ENCODE data around the gene SLC44A4.
"Not testable (repeated sequence)": the region's sequence is repeated elsewhere in the genome, so short reads cannot be mapped to it uniquely, and the experiment has no call there.

The SLC44A4 gene

DNA sequence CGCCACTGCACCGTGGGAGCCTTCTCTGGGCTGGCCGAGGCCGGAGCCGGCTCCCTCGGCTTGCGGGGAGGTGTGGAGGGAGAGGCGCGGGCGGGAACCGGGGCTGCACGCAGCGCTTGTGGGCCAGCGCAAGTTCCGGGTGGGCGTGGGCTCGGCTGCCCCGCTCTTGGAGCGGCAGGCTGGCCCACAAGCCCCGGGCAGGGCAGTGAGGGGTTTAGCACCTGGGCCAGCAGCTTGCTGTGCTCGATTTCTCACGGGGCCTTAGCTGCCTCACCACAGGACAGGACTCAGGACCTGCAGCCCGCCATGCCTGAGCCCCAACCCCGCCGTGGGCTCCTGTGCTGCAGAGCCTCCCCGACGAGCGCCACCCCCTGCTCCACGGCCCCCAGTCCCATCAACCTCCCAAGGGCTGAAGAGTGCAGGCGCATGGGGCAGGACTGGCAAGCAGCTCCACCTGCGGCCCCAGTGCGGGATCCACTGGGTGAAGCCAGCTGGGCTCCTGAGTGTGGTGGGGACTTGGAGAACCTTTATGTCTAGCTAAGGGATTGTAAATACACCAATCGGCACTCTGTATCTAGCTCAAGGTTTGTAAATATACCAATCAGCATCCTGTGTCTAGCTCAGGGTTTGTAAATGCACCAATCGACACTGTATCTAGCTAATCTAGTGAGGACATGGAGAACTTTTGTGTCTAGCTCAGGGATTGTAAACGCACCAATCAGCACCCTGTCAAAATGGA lies 26.6 kb downstream of the SLC44A4 start:
- DNase-seq, result not testable (repeated sequence)

DNA sequence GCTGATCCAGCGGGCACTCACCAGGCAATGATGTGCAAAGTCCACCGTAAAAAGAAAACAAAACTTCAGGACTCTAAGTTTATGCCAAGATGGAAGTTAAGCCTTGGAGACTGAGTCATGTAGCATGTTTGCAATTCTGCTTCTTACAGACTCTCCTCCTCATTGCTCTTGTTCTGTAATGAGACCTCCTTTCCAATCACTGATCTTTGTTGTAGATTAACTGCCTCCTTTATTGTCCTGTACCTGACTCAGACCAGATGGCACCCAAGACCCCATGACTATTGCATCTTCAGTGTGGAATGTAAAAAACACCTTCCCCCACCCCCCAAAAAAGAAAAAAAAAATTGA lies 27.3 kb downstream of the SLC44A4 start:
- no peak for DNase-seq

- DNase-seq, result no peak
Observed at GRCh38 chr6:31850765-31851484, 27.9 kb downstream of the SLC44A4 start.

GRCh38 chr6:31847276-31847978 lies 31.4 kb downstream of the SLC44A4 start:
- DNase-seq, result no peak

- DNase-seq, result no peak
Observed at GRCh38 chr6:31844507-31844906, 34.3 kb downstream of the SLC44A4 start.

DNA sequence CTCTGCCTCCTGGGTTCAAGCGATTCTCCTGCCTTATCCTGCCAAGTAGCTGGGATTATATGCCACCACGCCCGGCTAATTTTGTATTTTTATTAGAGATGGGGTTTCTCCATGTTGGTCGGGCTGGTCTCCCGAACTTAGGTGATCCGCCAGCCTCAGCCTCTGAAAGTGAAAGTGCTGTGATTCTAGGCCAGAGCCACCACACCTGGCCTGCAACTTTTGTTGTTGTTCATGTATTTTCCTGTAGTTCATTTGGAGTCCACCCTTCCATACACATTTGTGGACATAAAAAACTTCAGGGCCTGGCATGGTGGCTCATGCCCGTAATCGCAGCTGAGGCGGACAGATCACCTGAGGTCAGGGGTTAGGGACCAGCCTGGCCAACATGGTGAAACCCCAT lies 36.7 kb downstream of the SLC44A4 start:
- no peak for DNase-seq

DNA sequence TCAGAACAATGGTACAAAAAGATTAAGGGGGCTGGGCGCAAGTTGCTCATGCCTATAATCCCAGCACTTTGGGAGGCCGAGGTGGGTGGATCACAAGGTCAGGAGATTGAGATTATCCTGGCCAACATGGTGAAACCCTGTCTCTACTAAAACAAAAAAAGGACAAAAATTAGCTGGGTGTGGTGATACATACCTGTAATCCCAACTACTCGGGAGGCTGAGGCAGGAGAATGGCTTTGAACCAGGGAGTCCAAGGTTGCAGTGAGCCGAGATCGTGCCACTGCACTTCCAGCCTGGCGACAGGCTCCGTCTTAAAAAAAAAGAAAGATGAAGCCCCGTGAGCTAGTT lies 39.0 kb downstream of the SLC44A4 start:
- DNase-seq, result not testable (repeated sequence)

- DNase-seq, result no peak
Observed at GRCh38 chr6:31838968-31839367, 39.8 kb downstream of the SLC44A4 start.

DNA sequence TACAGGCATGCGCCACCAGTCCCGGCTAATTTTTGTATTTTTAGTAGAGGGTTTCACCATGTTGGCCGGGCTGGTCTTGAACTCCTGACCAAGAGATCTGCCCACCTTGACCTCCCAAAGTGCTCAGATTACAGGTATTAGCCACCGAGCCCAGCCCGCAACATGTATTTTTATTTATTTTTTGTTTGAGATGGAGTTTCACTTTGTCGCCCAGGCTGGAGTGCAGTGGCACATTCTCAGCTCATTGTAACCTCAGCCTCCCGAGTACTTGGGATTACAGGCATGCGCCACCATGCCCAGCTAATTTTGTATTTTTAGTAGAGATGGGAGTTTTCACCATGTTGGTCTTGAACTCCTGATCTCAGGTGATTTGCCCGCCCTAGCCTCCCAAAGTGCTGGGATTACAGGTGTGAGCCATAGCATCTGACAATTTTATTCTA lies 40.7 kb downstream of the SLC44A4 start:
- DNase-seq, result not testable (repeated sequence)

- no peak for DNase-seq
Observed at GRCh38 chr6:31837369-31838113, 41.3 kb downstream of the SLC44A4 start.

- DNase-seq, result no peak
Observed at GRCh38 chr6:31836474-31837368, 42.1 kb downstream of the SLC44A4 start.

DNA sequence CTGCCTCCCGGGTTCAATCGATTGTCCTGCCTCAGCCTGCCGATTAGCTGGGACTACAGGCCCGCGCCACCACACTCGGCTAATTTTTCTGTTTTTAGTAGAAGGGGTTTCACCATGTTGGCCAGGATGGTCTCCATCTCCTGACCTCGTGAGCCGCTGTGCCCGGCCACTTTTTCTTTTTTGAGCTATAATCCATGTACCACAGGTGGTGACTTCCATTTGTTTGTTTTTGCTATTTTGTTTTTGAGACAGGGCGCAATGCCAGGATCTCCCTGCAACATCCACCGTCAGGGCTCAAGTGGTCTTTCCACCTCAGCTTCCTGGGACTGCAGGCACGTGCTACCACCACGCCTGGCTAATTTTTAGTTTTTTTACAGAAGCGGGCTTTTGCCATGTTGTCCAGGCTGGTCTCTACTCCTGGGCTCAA lies 42.7 kb downstream of the SLC44A4 start:
- no peak for DNase-seq

DNA sequence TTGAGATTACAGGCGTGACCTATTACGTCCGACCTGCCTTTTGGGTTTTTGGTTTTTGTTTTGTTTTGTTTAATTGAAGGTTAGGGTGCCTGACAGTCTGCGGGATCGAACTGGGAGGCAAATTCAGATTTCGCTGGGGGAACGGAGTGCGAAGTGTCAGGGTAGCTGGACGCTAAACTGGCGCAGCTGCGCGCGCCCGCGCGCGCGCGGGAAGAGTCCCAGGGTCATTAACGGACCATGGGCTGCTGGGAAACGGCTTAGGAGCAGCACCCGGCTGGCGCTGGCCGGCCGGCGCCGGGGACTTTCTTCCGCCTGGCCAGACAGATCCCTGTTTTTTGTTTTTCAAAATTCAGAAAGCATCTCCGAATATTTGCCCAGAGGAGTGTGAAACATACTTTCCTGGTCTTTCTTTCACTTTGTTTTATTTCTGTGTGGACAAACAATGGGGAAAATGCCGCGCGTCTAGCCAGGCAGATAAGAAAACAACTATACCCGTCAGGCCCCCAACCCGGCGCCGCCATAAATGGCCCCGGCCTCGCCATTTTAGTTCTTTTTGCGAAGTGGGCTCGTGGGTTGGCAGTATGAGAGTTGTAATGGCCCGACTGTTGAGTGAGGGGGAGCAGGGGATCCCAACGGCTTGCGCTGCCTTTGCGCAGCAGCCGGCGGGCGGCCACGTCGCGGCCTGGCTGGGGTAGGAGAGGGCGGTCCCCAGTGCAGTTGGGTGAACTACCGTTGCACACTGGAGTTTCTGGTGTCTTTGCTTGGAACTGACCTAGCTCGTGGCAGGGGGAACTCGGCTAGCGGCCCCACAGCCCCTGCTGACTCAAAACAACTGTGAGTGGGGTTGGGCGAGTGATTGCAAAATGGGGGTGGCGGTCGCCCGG lies 44.2 kb downstream of the SLC44A4 start:
- peak; percentile 53 for DNase-seq

- no peak for DNase-seq
Observed at GRCh38 chr6:31831350-31832215, 47.2 kb downstream of the SLC44A4 start.

DNA sequence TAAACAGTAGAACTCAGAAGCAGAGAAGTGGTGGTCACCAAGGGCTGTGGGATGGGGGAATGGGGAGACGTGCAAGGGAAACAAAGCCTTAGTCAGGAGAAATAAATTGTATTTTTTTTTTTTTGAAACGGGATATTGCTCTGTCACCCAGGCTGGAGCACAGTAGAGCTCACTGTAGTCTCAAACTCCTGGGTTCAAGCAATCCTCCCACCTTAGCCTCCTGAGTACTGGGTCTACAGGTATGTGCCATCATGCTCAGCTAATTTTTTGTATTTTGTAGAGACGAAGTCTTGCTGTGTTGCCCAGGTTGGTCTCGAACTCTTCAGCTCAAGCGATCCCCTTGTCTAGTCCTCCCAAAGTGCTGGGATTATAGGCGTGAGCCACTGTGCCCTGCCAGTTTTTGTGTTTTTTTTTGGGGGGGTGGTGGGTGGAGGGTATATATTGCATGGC lies 47.9 kb downstream of the SLC44A4 start:
- no peak for DNase-seq

GRCh38 chr6:31829633-31830283 lies 49.0 kb downstream of the SLC44A4 start:
- no peak for DNase-seq

DNA sequence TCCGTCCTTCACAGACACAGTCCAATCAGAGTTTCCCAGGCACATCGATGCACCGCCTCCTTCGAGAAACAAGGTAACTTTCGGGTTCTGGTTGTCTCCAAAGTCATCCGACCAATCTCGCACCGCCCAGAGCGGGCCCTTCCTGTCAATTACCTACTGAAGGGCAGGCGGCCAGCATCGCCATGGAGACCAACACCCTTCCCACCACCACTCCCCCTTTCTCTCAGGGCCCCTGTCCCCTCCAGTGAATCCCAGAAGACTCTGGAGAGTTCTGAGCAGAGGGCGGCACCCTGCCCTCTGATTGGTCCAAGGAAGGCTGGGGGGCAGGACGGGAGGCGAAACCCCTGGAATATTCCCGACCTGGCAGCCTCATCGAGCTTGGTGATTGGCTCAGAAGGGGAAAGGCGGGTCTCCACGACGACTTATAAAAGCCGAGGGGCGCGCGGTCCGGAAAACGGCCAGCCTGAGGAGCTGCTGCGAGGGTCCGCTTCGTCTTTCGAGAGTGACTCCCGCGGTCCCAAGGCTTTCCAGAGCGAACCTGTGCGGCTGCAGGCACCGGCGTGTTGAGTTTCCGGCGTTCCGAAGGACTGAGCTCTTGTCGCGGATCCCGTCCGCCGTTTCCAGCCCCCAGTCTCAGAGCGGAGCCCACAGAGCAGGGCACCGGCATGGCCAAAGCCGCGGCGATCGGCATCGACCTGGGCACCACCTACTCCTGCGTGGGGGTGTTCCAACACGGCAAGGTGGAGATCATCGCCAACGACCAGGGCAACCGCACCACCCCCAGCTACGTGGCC lies 51.3 kb downstream of the SLC44A4 start, which contains the start of gene HSPA1B:
HSPA1B (plus strand) TSS at position 453 of the 794 bp plus-strand sequence; CDS start at position 666, 213 bp downstream.
- peak; percentile 99 for DNase-seq

- DNase-seq, result no peak
Observed at GRCh38 chr6:31826793-31827285, 52.0 kb downstream of the SLC44A4 start.
